Measurements from ENCODE around the gene RAD51B. TPM values are rescaled to one million over a fixed set of nuclear protein-coding genes. Genes with fewer than 3 reads are reported as not detected.

The RAD51B gene
- total and polyA plus RNA-seq, 2 of the 13 experiments (the other 11 are each of a cell fraction or from before 2014, with no cell fraction given), result 7.0 to 9.5 TPM

- no peaks in the 10 kb centered on the region for H3K79me2 ChIP-seq (ENCODE audit: insufficient read depth, low read length)
- WGBS (ENCODE audit: low lambda C conversion rate), result no CpG with 5 or more reads among the region's 3 CpGs
- in situ Hi-C loops (cut with HindIII; ENCODE audit: extremely low pct_ligation_motif_present, low pct_unique_long_range_greater_than_20kb), result no loop called here
- peaks cover 46% of the 10 kb centered on the region for H3K4me1 ChIP-seq (ENCODE audit: insufficient read depth, low read length)
- POLR2A ChIA-PET, result interaction anchor here (5.0 kb wide), 1 partner anchor 8 kb away, joined by 18 read pairs; no protein-coding TSS in a partner anchor
- no peak overlapping the region for H3K4me2 ChIP-seq (ENCODE audit: low read depth, low read length)
- ATAC-seq (no peak), DNase-seq (ENCODE audit: low spot score) (no peak), FAIRE-seq (no peak)
- BruUV-seq (replicated peaks), result no TSS peak
- H4K20me1 ChIP-seq (ENCODE audit: insufficient read depth, low read length), result no peaks in the 10 kb centered on the region
- no peak overlapping the region for H2AFZ ChIP-seq (ENCODE audit: low read length)
- intact Hi-C loops (cut with micrococcal nuclease; ENCODE audit: unreplicated experiment), result loop anchor here (10.0 kb wide), 1 partner anchor 195 kb away; no protein-coding TSS in a partner anchor
- CTCF ChIA-PET (ENCODE audit: low intra/inter-chr PET ratio, low total read pairs), result no interaction called here
- no peaks in the 10 kb centered on the region for H3K36me3 ChIP-seq (replicated peaks in 1 of 2; ENCODE audit: control insufficient read depth in 1 of 2, insufficient read depth in 2 of 2, low read length in 2 of 2)
- H3K4me3 ChIP-seq (replicated peaks in 1 of 3; ENCODE audit: insufficient read depth in 1 of 3, low read depth in 2 of 3, low read length in 3 of 3), result no peak overlapping the region
- H3K9me3 ChIP-seq (ENCODE audit: low read length), result no peaks in the 10 kb centered on the region
- H3K27me3 ChIP-seq (ENCODE audit: control insufficient read depth in 1 of 2, insufficient read depth in 2 of 2, low read length in 2 of 2), result no peaks in the 10 kb centered on the region
- no peak overlapping the region for H3K27ac ChIP-seq (ENCODE audit: extremely low read length, insufficient read depth, low read length)
- no peak for TF ChIP-seq ZNF564 (CRISPR knock-in tag; IDR thresholded peaks at IDR 0.05)
- TF ChIP-seq KMT2B (CRISPR knock-in tag; IDR thresholded peaks at IDR 0.05), result no peak
- TF ChIP-seq DNMT3B (CRISPR knock-in tag; conservative IDR thresholded peaks at IDR 0.05), result no peak
- TF ChIP-seq ZFP36L1 (CRISPR knock-in tag; IDR thresholded peaks at IDR 0.05), result no peak
- TF ChIP-seq, protein P1, sequence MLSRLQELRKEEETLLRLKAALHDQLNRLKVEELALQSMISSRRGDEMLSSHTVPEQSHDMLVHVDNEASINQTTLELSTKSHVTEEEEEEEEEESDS (CRISPR knock-in tag; IDR thresholded peaks at IDR 0.05; ENCODE audit: borderline replicate concordance), result no peak
- H3K9ac ChIP-seq (ENCODE audit: insufficient read depth, low read depth, low read length), result no peak overlapping the region
Measured at GRCh38 chr14:68590201-68590522, 770.6 kb downstream of the RAD51B start.

GRCh38 chr14:68591786-68592185 lies 772.2 kb downstream of the RAD51B start:
- ChIA-PET POLR2A (interaction anchor here (3.5 kb wide), 1 partner anchor 15 kb away, joined by 11 read pairs; no protein-coding TSS in a partner anchor), CTCF (ENCODE audit: low intra/inter-chr PET ratio, low total read pairs) (no interaction called here)
- no TSS peak for BruUV-seq (replicated peaks)
- H3K27ac ChIP-seq (ENCODE audit: extremely low read length, insufficient read depth, low read length), result no peak overlapping the region
- H3K79me2 ChIP-seq (ENCODE audit: insufficient read depth, low read length), result no peaks in the 10 kb centered on the region
- no peak overlapping the region for H3K4me2 ChIP-seq (ENCODE audit: low read depth, low read length)
- H3K27me3 ChIP-seq (ENCODE audit: control insufficient read depth in 1 of 2, insufficient read depth in 2 of 2, low read length in 2 of 2), result no peaks in the 10 kb centered on the region
- no peak overlapping the region for H2AFZ ChIP-seq (ENCODE audit: low read length)
- no peaks in the 10 kb centered on the region for H3K9me3 ChIP-seq (ENCODE audit: low read length)
- in situ Hi-C loops (cut with HindIII; ENCODE audit: extremely low pct_ligation_motif_present, low pct_unique_long_range_greater_than_20kb), result no loop called here
- H3K36me3 ChIP-seq (replicated peaks in 1 of 2; ENCODE audit: control insufficient read depth in 1 of 2, insufficient read depth in 2 of 2, low read length in 2 of 2), result no peaks in the 10 kb centered on the region
- H3K9ac ChIP-seq (ENCODE audit: insufficient read depth, low read depth, low read length), result no peak overlapping the region
- no peak for ATAC-seq
- H3K4me3 ChIP-seq (replicated peaks in 1 of 3; ENCODE audit: insufficient read depth in 1 of 3, low read depth in 2 of 3, low read length in 3 of 3), result no peak overlapping the region
- peaks cover 51% of the 10 kb centered on the region for H3K4me1 ChIP-seq (ENCODE audit: insufficient read depth, low read length)
- WGBS (ENCODE audit: low lambda C conversion rate), result 50% methylated on average over 4 of the region's 4 CpGs
- no peak for FAIRE-seq
- intact Hi-C loops (cut with micrococcal nuclease; ENCODE audit: unreplicated experiment), result loop anchor here (10.0 kb wide), 1 partner anchor 193 kb away; no protein-coding TSS in a partner anchor
- no peaks in the 10 kb centered on the region for H4K20me1 ChIP-seq (ENCODE audit: insufficient read depth, low read length)
- DNase-seq (ENCODE audit: low spot score), result no peak
- TF ChIP-seq SETDB1 (CRISPR knock-in tag; IDR thresholded peaks at IDR 0.05; ENCODE audit: borderline replicate concordance) (no peak), RAD51 (IDR thresholded peaks at IDR 0.05; ENCODE audit: borderline replicate concordance) (no peak), GTF3A (CRISPR knock-in tag; conservative IDR thresholded peaks at IDR 0.05) (no peak), POLR2A (IDR thresholded peaks at IDR 0.05; ENCODE audit: insufficient read depth in 1 of 2, low read depth in 2 of 2, low read length in 2 of 2) (no peak), ZFP41 (CRISPR knock-in tag; IDR thresholded peaks at IDR 0.05; ENCODE audit: borderline replicate concordance) (no peak), KDM3A (CRISPR knock-in tag; IDR thresholded peaks at IDR 0.05; ENCODE audit: low read depth) (no peak), POLR2AphosphoS2 (IDR thresholded peaks at IDR 0.05; ENCODE audit: low read depth, low read length) (no peak), GATA4 (IDR thresholded peaks at IDR 0.05; ENCODE audit: borderline replicate concordance, low read depth) (no peak), ZNF558 (CRISPR knock-in tag; IDR thresholded peaks at IDR 0.05; ENCODE audit: borderline replicate concordance) (no peak), NBN (conservative IDR thresholded peaks at IDR 0.05) (no peak), KLF6 (CRISPR knock-in tag; IDR thresholded peaks at IDR 0.05) (no peak), ZBTB7B (CRISPR knock-in tag; IDR thresholded peaks at IDR 0.05) (no peak)
- TF ChIP-seq, protein P2, sequence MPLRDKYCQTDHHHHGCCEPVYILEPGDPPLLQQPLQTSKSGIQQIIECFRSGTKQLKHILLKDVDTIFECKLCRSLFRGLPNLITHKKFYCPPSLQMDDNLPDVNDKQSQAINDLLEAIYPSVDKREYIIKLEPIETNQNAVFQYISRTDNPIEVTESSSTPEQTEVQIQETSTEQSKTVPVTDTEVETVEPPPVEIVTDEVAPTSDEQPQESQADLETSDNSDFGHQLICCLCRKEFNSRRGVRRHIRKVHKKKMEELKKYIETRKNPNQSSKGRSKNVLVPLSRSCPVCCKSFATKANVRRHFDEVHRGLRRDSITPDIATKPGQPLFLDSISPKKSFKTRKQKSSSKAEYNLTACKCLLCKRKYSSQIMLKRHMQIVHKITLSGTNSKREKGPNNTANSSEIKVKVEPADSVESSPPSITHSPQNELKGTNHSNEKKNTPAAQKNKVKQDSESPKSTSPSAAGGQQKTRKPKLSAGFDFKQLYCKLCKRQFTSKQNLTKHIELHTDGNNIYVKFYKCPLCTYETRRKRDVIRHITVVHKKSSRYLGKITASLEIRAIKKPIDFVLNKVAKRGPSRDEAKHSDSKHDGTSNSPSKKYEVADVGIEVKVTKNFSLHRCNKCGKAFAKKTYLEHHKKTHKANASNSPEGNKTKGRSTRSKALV (CRISPR knock-in tag; IDR thresholded peaks at IDR 0.05), result no peak

Measured in HepG2 (cell line).